Kidney glomerular epithelial cell (primary cell): ENCODE data around the gene VHLL.
A peak's percentile ranks its signal among the peaks of the same experiment; 100 is the strongest.

Experiments used
- DNase-seq: peaks from one replicate; lab custom pipeline; 2025; lab: John Stamatoyannopoulos, UW

Gene VHLL

GRCh38 chr1:156291226-156292061 is 7.7 kb downstream of the VHLL start:
- peak; percentile 24 for DNase-seq

DNA sequence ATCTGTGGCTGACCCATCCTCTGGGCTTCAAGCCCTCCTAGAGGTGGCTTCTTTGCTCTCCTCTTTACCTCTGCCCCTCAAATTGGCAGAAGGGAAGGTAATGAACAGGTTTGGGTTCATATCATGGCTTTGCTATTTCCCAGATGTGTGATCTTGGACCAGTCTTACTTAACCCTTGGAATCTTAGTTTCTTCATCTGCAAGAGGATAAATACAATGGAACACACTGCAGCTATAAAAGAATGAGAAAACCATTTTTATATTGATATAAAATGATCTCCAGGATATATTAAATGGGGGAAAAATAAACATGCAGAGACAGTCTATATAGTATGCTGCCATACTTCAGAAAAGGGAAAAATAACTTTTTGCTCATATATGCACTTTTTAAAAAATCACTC is 9.2 kb downstream of the VHLL start:
- DNase-seq, result no peak

GRCh38 chr1:156286061-156286460 is 13.0 kb downstream of the VHLL start:
- no peak for DNase-seq

DNA sequence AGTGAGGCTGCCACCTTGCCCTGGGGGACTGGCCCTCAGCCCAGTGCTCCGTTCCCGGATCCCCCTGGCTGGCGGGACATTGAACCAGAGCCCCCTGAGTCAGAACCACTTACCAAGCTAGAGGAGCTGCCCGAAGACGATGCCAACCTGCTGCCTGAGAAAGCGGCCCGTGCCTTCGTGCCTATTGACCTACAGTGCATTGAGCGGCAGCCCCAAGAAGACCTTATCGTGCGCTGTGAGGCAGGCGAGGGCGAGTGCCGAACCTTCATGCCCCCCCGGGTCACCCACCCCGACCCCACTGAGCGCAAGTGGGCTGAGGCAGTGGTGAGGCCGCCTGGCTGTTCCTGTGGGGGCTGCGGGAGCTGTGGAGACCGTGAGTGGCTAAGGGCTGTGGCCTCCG is 13.7 kb downstream of the VHLL start:
- DNase-seq, result no peak

DNA sequence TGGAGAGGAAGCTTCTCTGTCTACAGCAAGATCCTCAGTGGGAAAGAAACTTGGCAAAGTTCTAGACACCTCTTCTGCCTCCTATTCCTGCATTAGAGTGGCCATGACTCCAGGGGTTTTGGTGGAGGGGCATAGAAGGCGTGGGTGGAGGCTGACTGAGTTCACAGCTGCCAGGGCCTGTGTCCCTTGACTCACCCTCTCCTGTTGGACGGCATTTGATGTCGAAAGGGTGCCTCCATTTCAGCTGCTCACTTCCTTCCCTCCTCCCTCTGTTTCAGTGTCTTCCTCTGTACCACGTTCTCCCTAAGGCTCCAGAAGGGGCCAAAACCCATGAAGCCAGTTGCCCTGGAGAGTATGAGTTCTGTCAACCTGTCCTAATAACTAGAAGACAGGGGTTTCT is 14.3 kb downstream of the VHLL start:
- DNase-seq, result no peak

DNA sequence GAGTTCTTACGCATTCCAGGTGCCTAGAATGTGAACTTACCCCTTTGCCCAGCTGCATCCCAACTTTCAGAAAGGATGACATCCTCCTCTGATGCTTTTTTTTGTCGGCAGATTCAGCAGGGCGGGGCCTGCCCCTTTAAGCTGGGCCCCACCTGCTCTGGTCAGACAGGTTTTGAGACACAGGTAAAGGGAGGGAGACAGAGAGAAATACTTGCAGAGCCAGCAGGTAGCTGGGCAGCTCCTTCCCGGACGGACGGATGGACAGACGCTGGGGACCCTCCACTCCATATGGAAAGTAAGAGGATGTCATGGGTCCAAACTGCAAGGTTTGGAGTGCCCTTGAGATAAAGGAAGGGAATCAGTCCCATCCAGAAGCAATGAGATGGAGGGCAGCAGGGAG is 15.0 kb downstream of the VHLL start, which contains the start of gene TMEM79:
Gene TMEM79, plus strand, starts transcription at position 214 of the 400 bp plus-strand sequence. CDS start 902 bp downstream, outside the sequence.
- no peak for DNase-seq

DNA sequence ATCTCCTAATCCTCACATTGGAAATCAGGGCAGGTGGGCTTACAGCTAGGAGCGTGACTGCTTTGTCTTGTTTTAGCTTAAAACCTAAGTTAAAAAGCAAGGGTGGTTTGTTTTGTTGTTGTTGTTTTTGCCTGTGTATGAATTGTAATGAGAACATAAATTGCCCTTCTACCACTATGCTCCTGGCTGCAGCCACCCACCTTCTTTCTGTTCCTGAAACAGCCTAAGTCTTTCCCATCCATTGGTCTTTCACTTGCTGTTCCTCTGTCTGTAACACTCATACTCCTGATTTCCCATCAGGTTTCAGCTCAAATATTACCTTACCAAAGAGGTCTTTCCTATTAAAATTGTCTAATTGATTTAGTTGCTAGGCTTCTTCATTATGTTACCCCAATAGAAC is 15.6 kb downstream of the VHLL start:
- DNase-seq, result no peak

DNA sequence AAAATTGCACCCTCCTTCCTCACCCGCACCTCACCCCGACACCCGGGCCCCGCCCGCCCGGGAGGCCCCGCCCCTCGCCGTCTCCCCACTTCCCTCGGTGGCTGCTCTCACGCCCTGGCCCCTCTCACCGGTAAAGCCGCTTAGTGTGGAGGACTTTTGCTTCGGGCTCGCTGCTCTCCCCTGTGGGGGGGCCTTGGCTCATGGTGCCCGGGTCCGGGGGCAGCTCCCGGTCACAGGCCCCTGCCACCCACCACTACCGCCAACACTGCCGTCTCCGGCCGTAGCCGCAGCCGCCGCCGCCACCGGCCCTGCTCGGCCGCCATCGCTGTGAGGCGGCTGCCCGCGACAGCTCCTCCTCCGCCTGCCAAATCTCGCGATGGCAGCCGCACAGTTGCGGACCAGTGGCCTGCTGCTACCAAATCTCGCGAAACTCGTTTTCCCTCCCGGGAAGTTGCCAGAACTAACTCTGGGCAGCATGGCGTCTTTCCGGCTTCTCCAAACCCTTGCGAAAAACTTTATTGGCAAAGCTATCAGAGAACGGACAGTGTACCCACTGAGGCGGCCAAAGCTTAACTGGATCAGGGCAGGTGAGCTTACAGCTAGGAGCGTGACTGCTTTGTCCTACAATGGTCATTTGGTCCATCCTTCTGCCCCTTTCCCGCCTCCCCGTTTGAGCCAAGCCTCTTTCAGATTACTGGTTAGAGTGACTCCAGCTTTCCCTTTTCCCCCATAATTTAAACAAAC is 16.5 kb downstream of the VHLL start, which contains the start of gene SMG5:
Gene SMG5, minus strand, starts transcription at position 347 of the 744 bp plus-strand sequence. Its CDS starts 145 bp downstream, at position 202.
- DNase-seq, result peak; percentile 97

- DNase-seq, result peak; percentile 34
Measured at GRCh38 chr1:156281693-156282478, 17.2 kb downstream of the VHLL start.

DNA sequence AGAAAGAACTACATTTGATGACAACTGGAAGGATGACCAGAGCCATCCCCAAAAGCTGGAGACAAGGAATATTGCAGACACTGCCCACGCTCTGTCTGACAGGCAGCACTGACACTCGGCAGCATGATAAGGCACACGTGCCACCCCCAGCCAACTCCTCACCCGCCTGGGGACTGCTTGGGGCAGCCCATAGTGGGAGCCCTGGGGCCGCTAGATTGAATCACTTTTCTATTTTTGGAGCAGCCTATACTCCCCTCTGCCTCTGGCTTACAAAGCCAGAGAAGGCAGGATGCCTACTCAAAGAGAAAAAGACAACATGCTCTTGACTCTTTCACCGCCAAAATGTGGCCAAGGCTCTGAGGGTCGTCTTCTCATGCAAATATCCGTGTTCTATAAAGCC is 17.8 kb downstream of the VHLL start:
- peak; percentile 34 for DNase-seq

DNA sequence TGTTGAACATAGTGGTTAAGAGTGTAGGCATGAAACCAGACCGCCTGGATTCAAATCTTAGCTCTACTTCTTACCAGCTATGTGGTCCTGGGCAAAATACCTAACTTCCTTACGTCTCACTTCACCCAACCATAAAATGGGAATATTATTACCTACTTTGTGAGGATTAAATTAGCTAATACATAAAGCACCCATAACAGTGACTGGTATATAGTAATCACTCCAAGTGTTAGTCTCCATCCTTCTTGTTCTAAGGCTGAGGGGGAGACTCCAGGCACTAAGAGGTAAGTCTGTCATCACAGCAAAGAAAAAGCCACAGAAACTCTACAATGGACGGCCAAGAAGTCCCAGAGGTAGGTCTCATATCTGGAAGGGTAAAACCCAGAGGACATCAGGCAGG is 19.3 kb downstream of the VHLL start:
- no peak for DNase-seq

- DNase-seq, result no peak
Measured at GRCh38 chr1:156276966-156277381, 22.1 kb downstream of the VHLL start.

DNA sequence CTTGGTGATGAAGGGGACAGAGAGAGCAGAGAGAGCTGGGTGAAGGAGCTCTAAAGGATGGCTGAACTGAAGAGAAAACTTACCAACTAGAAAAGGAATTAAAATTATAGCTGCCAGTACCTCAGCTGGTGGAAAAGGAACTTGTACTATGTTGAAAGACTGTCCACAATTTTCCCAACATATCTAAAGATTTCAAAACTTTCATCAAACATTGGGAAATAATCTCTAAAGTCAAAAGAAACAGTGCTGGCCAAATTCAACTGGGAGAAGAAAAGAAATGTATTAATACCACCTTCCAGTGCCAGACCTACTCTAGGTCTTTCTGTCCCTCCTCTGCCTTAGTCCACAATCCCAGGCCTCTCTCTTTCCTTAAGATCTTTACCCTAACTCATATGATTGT is 22.6 kb downstream of the VHLL start:
- DNase-seq, result no peak

- DNase-seq, result no peak
Measured at GRCh38 chr1:156270314-156270713, 28.8 kb downstream of the VHLL start.

GRCh38 chr1:156268336-156268735 is 30.8 kb downstream of the VHLL start:
- DNase-seq, result no peak

- DNase-seq, result no peak
Measured at GRCh38 chr1:156266051-156266450, 33.1 kb downstream of the VHLL start.

- DNase-seq, result no peak
Measured at GRCh38 chr1:156263288-156263655, 35.8 kb downstream of the VHLL start.

DNA sequence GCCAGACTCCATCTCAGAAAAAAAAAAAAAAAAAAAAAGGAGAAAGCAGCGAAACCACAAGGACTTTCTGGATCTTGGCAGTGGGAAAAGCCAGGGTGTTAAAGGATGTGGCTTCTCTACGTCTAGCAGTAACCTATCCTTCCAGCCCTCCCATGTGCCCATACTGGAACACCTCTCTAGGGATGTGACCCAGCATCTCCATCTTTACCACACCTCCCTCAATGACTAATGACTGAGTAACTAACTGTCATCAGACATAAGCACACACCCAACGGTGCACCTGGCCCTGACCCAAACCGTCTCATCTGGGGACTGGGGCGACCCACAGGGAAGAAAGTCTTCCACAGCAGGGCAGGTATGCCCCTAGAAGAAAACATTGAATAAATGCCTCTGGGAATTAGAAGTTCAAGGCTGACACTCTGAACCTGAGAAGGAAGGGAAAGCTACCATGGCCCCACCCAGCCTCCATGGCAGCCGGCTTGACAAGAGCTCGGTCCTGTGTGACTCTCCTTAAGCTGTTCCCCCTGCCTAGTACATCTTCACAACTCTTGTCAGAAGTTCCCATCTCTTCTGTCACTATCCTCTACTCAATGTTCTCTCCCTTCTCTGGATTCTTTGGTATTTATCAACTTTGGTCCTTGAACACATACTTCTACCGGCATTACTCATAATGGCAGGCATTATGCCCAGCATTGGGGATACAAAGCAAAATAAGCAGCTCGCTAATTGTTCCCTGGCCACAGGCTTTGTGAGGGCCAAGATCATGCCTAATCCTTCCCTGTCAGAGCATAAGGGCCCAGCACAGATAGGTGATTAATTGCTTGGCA is 36.4 kb downstream of the VHLL start:
- DNase-seq, result no peak

GRCh38 chr1:156260896-156261295 is 38.2 kb downstream of the VHLL start:
- no peak for DNase-seq

DNA sequence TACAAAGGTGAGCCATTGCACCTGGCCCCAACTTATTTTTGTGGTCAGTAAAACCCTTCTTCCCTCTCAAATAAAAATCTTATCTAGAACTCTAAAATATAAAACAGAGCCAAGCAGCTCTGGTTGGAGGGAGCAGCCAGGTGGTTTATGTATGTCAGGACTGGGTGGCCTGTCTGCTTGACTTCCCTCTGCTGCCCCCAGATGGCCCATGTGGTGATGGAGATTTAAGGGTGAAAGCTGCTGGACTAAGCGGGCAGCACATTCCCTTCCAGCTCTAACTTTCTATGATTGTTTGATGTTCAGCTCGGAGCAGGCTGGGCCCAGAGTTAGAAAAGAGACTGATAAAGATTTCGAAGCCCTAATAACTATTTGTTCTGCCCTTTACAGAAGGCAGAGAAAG is 39.3 kb downstream of the VHLL start:
- no peak for DNase-seq

DNA sequence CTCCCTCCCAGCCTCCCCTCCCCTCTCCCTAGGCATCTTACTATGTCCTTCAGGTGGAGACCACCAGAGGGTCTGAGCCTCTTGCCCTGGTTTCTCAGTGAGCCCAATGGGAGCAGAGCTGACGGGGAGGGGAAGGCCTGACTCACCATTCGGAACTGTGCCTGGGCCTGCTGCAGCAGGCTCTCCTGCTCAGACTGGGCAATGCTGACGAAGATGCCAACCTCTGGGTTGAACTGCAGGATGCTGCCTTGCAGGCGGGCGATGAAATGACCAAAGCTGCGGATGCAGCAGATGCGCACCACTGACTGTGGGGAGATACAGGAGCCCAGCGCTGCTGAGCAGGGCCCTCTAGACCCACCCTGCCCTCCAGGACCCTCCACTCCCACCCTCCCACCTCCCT is 40.2 kb downstream of the VHLL start:
- no peak for DNase-seq

DNA sequence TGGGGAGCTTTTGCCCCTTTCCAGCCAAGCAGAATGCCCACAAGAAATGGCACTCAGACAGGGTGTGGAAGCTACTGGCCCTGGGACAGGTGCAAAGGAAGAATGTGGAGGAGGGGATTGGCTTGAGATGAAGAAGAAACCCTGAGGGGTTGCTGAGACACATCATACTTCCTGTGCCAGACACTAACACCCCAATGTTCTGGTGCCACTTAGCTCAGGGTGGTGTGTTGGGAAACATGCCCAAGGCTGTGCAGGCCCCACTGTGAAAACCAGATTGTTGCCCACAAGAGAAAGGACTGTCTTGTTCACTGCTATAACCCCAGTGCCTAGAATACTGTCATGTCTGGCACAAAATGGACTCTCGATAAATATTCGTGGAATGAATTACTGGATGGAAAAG is 41.4 kb downstream of the VHLL start:
- DNase-seq, result no peak
